ENCODE data around the gene FBXO36.

- TF ChIP-seq CTCF (IDR thresholded peaks at IDR 0.05; ENCODE audit: borderline replicate concordance, extremely low read depth, low read length, poor library complexity, severe bottlenecking) (no peak), EZH2 (IDR thresholded peaks at IDR 0.05; ENCODE audit: borderline replicate concordance, low read depth, low read length, severe bottlenecking) (no peak)
Observed at GRCh38 chr2:229888031-229888430, 34.3 kb upstream of the FBXO36 start.

Data from DND-41 (cell line).